Activated naive CD4-positive, alpha-beta T cell treated with anti-CD3 and anti-CD28 coated beads, Interleukin-2, amount 50 U/mL, for 72 hours (primary cell): Measurements from ENCODE around the gene C14orf39. TPM values are rescaled to one million over a fixed set of nuclear protein-coding genes. Genes with fewer than 3 reads are reported as not detected.

Experiments used
- total RNA-seq, 2 donors: library from RNA; stranded (reverse); gene quantifications; one replicate each; pipeline ENCODE4 v1.2.3, GENCODE V29; 2022

Gene C14orf39
- total RNA-seq, 2 donors from 2014 or later: not detected

Other genes with a start within 250 kb of the C14orf39 start
- 10 to 100 TPM; 33.7 to 55.5 TPM for gene PPM1A, start 236.8 kb downstream of the C14orf39 start, total RNA-seq
- gene SIX6, start 23.1 kb upstream of the C14orf39 start, total RNA-seq: not detected
- not detected for gene SIX1, start 163.4 kb upstream of the C14orf39 start, total RNA-seq
- under 1 TPM in 1 of 2 donors, not detected in 1; 0.21 TPM for gene SIX4, start 238.3 kb upstream of the C14orf39 start, total RNA-seq
- 10 to 100 TPM; 11.8 to 38.0 TPM for gene MNAT1, start 248.7 kb upstream of the C14orf39 start, total RNA-seq